GM10847 (cell line): ENCODE data around the gene AAR2.

ENCODE experiments used
- POLR2A ChIP-seq: IDR thresholded peaks from 2 replicates; pipeline ENCODE4 v1.6.1; 2011; ENCODE audit not compliant: insufficient read length; ENCODE audit errors: extremely low read depth

AAR2 gene

DNA sequence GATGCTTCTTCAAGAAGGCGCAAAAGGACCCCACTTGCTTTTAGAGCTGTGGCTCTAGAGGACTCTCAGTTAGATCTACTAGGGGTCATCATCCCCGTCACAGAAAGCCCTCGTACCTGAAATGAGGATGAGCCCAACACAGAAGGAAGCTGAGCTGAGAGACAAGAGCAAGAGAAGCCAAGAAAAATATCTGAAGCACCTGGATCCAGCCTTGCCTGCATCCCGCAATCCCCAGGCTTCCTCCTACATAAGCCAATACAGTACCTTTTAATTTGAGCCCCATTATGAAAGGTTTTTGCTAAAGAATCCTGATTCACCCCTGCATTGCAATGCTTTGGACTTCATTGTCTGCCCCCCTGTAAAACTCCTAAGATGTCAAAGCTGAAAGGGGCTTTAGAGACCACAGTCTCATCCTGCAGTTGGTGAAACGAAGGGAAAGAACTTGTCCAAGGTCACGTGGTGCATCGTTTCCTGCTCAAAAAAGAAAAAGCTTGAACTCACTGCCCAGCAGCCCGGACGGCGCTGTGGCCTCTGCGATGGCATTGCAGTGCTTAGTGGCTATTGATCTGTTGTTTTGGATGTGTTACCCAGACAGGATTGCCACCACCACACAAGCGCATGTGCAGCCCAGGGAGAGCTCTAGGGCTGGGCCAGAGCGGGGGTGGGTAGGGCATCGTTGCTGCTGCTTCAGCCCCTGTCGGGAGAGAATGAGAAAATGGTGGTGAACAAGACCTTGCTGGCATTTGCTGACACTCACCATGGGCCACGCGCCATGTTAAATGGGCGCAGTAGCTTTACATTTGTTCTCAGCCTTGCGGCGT, 28.4 kb downstream of the AAR2 start:
- no peak for TF ChIP-seq POLR2A

GRCh38 chr20:36266189-36266588, 29.9 kb downstream of the AAR2 start:
- no peak for TF ChIP-seq POLR2A

DNA sequence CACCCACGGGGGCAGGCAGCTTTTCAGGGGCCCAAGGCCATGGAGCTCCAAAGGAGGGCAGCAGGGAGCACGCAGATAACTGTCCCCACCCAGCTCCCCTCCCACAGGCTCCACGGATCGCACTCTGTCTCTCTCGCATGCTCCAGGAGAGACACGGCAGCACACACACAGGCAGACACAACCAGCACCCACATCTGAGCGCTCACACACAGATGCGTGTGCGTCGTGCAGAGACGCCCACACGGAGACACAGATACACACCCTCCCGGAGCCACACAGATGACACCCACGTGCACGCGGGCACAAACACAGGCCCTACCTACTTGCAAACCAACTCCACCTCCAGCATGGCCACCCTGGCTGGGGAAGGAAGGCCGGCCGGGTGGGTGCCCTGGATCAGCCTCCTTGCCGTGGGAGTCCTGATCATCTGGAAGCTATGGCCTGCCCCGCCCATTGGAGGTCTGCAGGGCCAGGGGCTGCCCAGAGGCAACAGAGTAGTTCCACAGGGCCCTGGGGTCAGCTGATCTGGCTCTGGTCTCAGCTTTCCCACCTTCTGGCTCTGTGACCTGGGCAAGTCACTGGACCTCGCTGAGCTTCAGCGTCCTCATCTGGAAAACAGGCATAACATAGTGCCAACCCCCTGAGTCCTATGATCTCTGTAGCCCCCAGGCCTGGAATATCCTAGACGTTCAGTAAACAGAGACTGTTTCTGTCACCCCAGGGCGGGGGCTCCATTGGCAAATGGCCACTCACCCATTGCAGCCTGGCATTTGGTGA, 31.5 kb downstream of the AAR2 start:
- TF ChIP-seq POLR2A: no peak

DNA sequence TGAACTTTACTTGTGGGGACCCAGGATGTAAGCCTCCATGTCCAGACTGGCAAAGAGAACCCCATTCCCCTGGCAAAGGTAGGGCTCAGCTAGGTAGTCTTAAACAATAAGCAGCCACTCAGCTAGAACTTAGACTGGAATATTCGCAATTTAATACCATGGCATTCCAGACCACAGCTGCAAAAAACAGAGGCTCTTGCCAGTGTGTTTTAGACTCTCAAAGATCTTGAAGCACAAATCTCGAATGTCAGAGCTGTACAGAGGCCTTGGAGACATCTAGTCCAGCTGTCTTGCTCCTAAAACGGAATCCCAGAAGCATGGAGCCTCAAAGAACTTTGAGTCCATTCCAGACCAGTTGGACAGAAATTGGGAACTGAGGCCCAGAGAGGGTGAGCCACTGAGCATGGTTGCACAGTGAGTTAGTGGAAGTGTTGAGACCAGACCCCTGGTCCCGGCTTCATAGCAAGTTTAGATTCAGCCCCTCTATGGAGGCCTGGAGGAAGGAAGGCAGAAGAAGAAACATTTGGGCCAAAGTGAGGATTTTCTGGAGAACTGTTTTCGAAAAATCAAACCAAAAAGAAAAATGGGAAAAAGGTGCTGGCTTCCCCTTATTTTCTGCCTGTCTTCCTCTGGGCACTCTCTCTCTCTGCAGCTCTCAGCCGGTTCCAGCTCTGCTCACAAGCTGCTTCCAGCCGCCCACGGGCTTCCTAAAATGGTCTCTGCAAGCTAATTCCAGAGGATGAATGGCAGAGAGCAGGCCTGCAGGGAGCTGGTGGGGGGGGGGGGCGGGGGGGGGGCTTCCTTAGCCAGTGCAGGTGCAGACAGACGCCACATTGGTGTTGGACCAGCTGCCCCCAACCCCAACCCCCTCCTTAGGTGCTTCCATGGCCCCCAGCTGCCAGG, 32.4 kb downstream of the AAR2 start:
- TF ChIP-seq POLR2A: no peak

DNA sequence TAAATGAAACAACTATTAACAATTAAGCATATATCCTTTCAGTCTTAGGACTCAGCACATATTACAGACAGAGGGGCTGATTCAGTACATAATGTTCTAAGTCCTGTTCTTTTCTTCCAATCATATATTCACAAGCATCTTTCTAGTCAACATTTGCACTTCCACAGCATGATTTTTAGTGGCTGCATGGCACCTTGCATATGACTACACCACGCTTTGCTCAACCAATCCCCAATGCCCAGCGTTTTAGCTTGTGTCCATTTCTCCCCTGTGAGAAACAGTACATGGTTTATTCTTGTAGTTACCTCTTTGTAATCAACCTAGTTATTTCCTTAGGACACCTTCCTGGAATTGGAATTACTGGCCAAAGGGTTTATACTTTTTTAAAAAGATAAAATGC, 33.2 kb downstream of the AAR2 start:
- TF ChIP-seq POLR2A: no peak

DNA sequence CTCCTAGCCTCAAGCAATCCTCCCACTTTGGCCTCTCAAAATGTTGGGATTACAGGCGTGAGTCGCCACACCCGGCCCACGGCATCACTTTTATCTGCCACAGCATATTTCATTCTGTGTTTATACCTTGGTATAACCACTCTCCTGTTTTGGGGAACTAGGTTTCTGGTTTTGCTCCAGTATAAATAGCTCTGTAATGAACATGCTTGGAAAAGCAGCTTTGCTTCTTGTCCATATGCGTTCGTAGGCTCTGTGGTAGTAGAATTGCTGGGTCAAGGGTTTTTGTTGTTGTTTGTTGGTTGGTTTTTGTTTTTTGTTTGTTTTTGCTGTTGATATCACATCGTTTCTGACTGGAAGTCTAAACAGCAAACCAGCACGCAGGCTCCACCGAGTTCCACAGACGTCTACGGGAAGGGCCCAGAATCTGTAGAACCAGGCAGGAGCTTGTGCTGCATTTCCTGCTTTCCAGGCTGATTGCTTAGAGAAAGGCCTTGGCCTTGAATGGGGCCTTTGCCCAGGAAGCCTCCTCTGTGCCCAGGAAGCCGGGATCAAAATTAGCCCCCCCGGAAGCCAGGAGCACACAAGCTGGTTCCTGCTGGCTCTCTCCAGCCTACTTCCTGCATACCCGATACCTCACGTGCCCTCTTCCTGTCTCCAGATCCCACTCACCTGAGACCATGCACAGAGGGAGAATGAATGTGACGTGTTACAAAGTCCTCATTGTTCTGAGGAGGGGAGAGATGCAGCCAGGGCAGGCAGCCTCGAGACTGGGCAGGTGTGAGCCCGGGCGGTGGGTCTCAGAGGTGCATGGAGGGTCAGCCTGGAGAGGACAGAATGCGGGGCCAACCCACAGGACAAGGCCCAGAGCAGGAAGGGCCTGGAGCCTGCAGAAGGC, 34.7 kb downstream of the AAR2 start:
- TF ChIP-seq POLR2A: no peak

DNA sequence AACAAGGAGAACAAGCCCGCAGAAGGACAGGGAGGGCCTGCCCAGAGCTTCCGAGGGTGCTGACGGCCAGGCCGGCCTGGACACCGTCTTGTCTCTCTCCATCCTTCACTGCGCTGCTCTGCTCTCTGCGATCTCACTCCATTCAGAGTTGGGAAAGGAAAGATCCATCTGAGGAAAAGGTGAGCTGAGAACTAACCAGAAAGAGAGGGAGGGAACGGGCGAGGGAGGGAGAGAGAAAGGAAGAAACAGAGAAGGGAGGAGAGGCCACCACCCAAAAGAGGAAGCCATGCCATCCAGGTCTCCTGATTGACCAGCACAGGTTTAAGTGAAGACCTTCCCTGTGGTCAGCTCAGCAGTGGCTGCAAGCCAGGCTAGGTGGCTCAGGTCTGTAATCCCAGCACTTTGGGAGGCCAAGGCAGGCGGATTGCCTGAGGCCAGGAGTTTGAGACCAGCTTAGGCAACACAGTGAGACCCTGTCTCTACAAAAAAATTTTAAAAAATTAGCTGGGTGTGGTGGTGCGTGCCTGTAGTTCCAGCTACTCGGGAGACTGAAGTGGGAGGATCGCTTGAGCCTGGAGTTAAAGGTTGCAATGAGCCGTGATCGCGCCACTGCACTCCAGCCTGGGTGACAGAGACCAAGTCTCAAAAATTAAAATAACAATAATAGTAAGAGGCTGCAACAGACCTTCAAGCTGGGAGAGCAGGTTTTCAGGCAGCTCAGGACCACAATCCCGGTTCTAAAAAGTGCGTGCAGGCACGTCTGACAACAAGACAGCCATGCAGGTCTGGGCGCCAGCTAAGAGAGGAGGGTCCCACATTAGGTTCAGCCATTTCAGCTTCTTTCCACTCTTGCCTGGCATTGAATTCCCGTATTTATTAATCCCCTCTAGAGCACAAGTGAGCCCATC, 35.6 kb downstream of the AAR2 start:
- TF ChIP-seq POLR2A: no peak

DNA sequence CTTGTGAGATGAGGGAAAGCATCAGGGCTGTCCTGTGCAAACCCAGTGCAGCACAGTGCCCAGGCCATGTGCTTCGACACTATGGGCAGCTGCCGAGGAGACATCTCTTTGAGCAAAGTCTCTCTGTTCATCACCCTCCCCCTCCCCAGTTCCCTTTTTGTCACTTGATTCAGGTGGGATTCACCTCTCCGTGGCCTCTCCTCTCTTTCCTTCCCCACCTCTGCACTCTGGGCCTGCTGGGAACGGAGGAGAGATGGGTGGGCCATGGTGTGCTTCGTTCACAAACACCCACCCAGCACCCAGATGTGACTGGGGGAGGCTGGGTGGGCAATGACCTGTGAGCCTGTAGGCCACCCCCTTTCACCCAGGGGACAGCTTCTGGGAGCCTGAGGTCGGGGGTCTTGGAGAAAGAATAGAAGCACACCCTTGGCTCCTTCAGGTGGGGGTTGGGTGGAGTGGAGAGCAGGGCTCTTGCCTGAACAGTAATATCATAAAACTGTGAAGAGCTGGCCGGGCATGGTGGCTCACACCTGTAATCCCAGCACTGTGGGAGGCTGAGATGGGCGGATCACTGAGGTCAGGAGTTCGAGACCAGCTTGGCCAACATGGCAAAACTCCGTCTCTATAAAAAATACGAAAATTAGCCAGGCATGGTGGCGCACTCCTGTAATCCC, 36.4 kb downstream of the AAR2 start:
- no peak for TF ChIP-seq POLR2A

DNA sequence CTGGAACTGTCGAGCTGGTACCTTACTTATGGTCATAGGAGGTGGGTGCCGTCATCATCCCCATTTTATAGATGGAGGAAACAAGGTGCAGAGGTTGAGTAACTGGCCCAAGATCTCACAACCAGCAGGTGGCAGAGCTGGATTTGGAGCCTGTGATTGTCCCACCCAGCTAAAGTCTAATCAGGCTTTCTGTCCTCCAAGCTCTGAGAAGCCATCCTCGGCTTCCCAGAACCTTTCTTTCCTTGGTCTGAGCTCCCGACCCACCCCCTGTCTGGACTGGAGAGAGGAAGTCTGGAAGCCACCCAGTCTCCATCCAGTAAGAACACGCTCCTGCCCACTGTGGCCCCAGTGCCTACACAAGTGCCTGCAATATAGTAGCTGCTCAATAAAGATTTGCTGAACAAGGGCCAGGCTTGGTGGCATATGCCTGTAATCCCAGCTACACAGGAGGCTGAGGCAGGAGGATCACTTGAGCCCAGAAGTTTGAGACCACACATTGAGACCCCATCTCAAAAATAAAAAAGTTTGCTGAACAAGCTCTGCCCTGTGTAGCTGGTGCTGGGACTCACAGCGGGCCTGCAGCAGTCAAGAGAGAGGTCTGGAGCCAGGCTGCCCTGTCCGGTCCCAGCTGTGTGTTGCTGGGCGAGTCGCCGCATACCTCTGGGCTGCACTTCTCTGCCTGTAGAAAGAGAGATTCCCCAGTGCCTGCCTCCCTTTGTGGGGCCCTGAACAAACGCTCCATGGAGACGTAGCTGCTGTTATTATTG, 37.3 kb downstream of the AAR2 start:
- TF ChIP-seq POLR2A: no peak

- no peak for TF ChIP-seq POLR2A
Measured at GRCh38 chr20:36274181-36274841, 38.0 kb downstream of the AAR2 start.

- no peak for TF ChIP-seq POLR2A
Measured at GRCh38 chr20:36275011-36275410, 38.7 kb downstream of the AAR2 start.

DNA sequence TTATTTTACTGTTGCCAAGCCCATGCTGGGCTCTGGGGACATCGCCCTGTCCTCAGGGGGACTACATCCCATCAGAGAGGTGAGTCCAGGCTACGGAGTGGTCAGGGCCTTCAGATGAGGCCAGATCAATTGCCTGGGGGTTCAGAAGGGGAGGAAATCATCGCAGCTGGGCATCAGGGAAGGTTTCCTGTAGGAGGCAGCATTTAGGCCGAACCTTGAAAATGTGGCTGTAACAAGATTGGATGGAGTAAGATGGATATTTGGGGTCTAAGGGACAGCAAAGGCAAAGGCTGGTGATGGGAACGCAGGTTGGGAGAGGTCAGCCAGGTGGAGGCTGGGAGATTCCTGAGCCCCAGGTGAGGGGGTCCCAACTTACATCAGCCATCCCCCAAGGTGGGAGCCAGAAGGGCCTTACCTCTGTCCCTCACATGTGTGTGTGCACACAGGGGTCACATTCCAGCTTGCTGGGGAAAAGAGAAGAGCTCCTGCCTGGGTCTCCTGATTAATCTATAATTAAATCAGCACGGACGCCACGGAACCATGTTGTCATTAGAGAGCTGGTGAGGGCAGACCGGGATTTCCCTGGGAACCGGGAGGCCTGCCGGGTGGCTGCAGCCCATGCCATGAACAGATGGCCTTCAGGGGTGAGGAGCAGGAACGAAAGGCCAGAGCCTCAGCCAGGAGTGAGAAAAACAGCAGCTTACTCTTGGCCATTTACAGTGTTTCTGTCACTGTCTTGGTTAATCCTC, 39.3 kb downstream of the AAR2 start:
- no peak for TF ChIP-seq POLR2A
